Type B pancreatic cell (in vitro differentiated cells): ENCODE measurements around the gene MAML2. TPM values are rescaled to one million over a fixed set of nuclear protein-coding genes. Genes with fewer than 3 reads are reported as not detected.

Experiments
- DNase-seq: peaks from one replicate; pipeline ENCODE4 v3.0.0; 2021; ENCODE audit warnings: mixed read lengths; ENCODE audit not compliant: unreplicated experiment; ENCODE audit errors: extremely low spot score
- H3K27ac Mint-ChIP-seq: 2 replicates; pipeline ENCODE4 v1.8.0; 2021; ENCODE audit warnings: mild to moderate bottlenecking, mixed read lengths
- H3K27me3 Mint-ChIP-seq: 2 replicates; pipeline ENCODE4 v1.8.0; 2021; ENCODE audit warnings: mixed read lengths
- H3K36me3 Mint-ChIP-seq: 2 replicates; pipeline ENCODE4 v1.8.0; 2021; ENCODE audit warnings: mixed read lengths
- H3K4me1 Mint-ChIP-seq: one replicate; pipeline ENCODE4 v1.8.0; 2021; ENCODE audit warnings: mixed read lengths; ENCODE audit not compliant: unreplicated experiment
- H3K4me3 Mint-ChIP-seq: 2 replicates; pipeline ENCODE4 v1.8.0; 2021; ENCODE audit warnings: mild to moderate bottlenecking, mixed read lengths
- H3K9me3 Mint-ChIP-seq: 2 replicates; pipeline ENCODE4 v1.8.0; 2021; ENCODE audit warnings: mixed read lengths
- total RNA-seq: library from RNA; stranded (reverse); gene quantifications from 2 replicates; pipeline ENCODE4 v1.2.1, GENCODE V29; 2021; ENCODE audit warnings: low replicate concordance
- TF ChIP-seq, protein P1 (sequence below): fragments of 200-600 bp; sonication (generic); conservative IDR thresholded peaks from 2 replicates; pipeline ENCODE4 v1.5.0; 2021; ENCODE audit warnings: antibody characterized with exemption, mild to moderate bottlenecking

Gene MAML2
- total RNA-seq, 1 donor from 2014 or later, result 20.8 TPM

DNA sequence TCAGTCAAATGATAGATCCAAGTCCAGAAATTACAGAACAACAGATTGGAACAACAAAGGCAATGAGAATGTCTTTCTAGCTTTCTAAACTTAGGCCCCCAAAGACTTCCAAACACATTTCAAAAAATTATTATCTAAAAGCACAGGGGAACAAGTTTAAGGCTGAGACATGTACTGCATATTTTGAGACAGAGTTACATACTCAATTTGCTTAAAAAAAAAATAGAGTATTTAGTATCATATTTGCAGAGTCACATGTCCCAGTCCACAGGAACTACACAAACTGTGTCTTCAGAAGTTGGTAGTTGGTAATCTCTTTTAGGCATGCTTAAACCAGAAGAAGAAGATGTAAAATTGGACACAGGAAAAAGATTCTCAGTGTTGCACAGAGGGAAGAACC, 127.2 kb downstream of the MAML2 start:
- Mint-ChIP-seq H3K4me3 (no peak overlapping the region), H3K4me1 (peaks cover 62% of the 10 kb centered on the region), H3K27me3 (no peaks in the 10 kb centered on the region), H3K36me3 (peaks cover 5% of the 10 kb centered on the region), H3K27ac (no peak overlapping the region), H3K9me3 (peaks cover 5% of the 10 kb centered on the region)
- TF ChIP-seq, protein P1, sequence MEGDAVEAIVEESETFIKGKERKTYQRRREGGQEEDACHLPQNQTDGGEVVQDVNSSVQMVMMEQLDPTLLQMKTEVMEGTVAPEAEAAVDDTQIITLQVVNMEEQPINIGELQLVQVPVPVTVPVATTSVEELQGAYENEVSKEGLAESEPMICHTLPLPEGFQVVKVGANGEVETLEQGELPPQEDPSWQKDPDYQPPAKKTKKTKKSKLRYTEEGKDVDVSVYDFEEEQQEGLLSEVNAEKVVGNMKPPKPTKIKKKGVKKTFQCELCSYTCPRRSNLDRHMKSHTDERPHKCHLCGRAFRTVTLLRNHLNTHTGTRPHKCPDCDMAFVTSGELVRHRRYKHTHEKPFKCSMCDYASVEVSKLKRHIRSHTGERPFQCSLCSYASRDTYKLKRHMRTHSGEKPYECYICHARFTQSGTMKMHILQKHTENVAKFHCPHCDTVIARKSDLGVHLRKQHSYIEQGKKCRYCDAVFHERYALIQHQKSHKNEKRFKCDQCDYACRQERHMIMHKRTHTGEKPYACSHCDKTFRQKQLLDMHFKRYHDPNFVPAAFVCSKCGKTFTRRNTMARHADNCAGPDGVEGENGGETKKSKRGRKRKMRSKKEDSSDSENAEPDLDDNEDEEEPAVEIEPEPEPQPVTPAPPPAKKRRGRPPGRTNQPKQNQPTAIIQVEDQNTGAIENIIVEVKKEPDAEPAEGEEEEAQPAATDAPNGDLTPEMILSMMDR, result no peak
- DNase-seq, result no peak

DNA sequence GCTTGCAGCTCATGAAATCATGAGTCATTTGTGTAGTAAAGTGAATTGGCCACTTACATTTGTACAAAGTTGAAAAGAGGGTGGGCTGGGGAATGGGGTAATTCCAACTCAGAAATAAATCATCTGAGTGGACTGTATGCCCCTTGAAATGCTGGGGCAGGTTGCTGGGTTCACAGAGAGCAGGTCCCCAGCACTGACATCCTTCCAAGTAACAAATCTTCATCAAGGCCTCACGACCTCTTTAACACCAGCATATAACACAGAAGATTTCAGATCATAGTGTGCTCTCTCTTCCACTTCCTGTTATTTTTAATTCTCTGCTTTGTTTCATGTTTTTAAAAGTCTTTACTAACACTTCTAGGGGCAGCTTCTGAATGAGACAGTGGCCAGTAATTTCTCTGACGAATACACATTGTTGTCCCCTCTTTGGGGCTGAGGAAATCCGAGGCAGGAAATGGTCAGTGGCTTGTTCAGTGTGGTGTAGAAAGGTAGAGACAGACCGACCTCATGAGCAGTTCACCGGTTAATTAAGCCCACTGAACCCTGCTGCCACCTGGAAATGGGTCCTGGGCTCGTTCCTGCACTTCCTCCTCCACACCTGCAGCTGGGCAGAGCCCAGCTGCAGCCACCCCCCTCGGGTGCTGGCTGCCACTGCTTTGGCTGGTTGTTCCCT, 127.7 kb downstream of the MAML2 start:
- Mint-ChIP-seq H3K27ac (peak overlapping the region; percentile 43), H3K36me3 (peaks cover 5% of the 10 kb centered on the region), H3K4me3 (no peak overlapping the region), H3K9me3 (peaks cover 5% of the 10 kb centered on the region), H3K4me1 (peaks cover 59% of the 10 kb centered on the region), H3K27me3 (no peaks in the 10 kb centered on the region)
- no peak for DNase-seq
- TF ChIP-seq, protein P1, result no peak

DNA sequence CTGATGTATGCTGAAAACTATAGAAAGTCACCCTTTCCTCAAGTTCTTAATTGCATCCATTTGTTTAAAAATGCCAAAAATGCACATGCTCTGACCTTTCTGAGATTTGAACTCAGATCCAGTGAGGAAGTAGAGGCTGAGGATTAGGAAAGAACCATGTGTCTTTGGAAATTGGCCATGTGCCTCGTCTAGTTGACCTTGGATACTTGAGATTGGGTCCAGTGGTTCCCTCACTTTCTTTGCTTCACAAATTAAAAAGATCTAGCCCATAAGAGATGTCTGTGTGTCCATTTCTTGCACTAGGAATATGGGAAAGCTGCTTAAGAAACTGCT, 128.3 kb downstream of the MAML2 start:
- H3K27ac Mint-ChIP-seq, result peak overlapping the region; percentile 43
- no peak for DNase-seq
- no peaks in the 10 kb centered on the region for H3K27me3 Mint-ChIP-seq
- H3K36me3 Mint-ChIP-seq, result peaks cover 5% of the 10 kb centered on the region
- TF ChIP-seq, protein P1, result no peak
- peaks cover 56% of the 10 kb centered on the region for H3K4me1 Mint-ChIP-seq
- H3K4me3 Mint-ChIP-seq, result no peak overlapping the region
- peaks cover 5% of the 10 kb centered on the region for H3K9me3 Mint-ChIP-seq

DNA sequence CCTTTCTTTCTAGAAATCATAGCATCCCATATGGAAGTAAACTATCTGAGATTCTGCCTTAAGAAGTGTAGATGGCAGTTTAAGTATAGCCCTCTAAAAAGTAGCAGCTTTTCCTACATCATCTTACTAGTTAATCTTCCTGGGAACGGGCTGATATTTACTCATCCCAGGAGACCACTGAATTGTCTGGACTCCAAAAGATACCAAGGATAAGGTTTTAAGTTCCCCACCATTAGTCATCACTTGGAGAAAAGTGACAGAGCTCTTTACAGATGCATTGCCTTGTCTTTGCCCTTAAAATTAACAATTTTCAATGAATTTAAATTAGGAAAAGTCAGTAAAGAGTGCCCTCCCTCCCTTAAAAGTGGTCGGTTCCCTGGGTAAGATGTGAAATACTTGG, 129.5 kb downstream of the MAML2 start:
- Mint-ChIP-seq H3K27ac (no peak overlapping the region), H3K4me1 (peaks cover 53% of the 10 kb centered on the region), H3K27me3 (no peaks in the 10 kb centered on the region)

DNA sequence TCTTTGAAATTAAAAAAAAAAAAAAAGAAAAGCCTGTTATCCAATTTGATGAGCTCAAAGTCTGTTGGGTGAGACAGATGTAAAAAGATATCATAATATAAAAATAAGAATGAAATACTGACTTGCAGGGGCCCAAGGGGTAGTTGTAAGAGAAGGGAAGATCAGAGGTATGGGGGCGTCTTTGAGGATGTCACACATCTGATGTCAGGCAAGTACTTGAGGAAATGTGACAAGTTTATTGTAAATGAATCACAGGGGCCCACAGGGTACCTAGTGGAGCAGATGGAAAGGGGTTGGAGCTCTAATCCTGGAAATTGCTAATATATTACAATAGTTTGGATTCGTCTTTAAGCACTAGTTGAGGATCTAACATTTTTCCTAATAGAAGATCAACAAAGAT, 131.6 kb downstream of the MAML2 start:
- H3K9me3 Mint-ChIP-seq, result peaks cover 5% of the 10 kb centered on the region
- no peak overlapping the region for H3K4me3 Mint-ChIP-seq
- TF ChIP-seq, protein P1, result no peak
- DNase-seq, result no peak
- H3K27me3 Mint-ChIP-seq, result no peaks in the 10 kb centered on the region
- peaks cover 52% of the 10 kb centered on the region for H3K4me1 Mint-ChIP-seq
- H3K36me3 Mint-ChIP-seq, result peaks cover 5% of the 10 kb centered on the region
- no peak overlapping the region for H3K27ac Mint-ChIP-seq

More for the DNA sequence above, 129.5 kb downstream of the MAML2 start:
- H3K9me3 Mint-ChIP-seq, result peaks cover 5% of the 10 kb centered on the region
- H3K36me3 Mint-ChIP-seq, result peaks cover 5% of the 10 kb centered on the region
- no peak for DNase-seq
- H3K4me3 Mint-ChIP-seq, result no peak overlapping the region
- TF ChIP-seq, protein P1, result no peak
